CD4-positive, CD25-positive, alpha-beta regulatory T cell (primary cell): ENCODE data around the gene CRY1. TPM values are rescaled to one million over a fixed set of nuclear protein-coding genes. Genes with fewer than 3 reads are reported as not detected.
A peak's percentile ranks its signal among the peaks of the same experiment; 100 is the strongest.

Experiments used
- ATAC-seq, 2 donors: fragments of 150-1000 bp; cut with Tn5 transposase; one replicate each; pipeline ENCODE4 v1.10.0; 2021; ENCODE audit warnings: low read depth in 2 of 2, moderate number of reproducible peaks in 2 of 2, moderate library complexity in 1 of 2
- DNase-seq, 3 donors: peaks; one replicate each; pipeline versions ENCODE4 v3.0.0 to v3.0.0-alpha.2; 2012 to 2022; ENCODE audit warnings: mixed read lengths in 1 of 3
- H3K27ac ChIP-seq: one replicate; pipeline ENCODE4 v1.7.0; 2013; ENCODE audit warnings: mild to moderate bottlenecking, low read length; ENCODE audit not compliant: insufficient read depth, poor library complexity, severe bottlenecking
- H3K27me3 ChIP-seq: one replicate; pipeline ENCODE4 v1.7.0; 2013; ENCODE audit warnings: low read length; ENCODE audit not compliant: control insufficient read depth, insufficient read depth
- H3K36me3 ChIP-seq: one replicate; pipeline ENCODE4 v1.7.0; 2013; ENCODE audit warnings: mild to moderate bottlenecking, low read length, moderate library complexity; ENCODE audit not compliant: control insufficient read depth, insufficient read depth
- H3K4me1 ChIP-seq: 2 replicates; pipeline ENCODE4 v1.7.0; 2013; ENCODE audit warnings: mild to moderate bottlenecking, low read length; ENCODE audit not compliant: insufficient read depth, control insufficient read depth, poor library complexity, severe bottlenecking
- H3K4me3 ChIP-seq: one replicate; pipeline ENCODE4 v1.7.0; 2013; ENCODE audit warnings: low read depth, mild to moderate bottlenecking, low read length, moderate library complexity
- H3K9me3 ChIP-seq, 2 experiments: 1 replicate in 1 of 2; 2 replicates in 1 of 2; pipeline ENCODE4 v1.7.0; 2013; ENCODE audit warnings: low read length in 2 of 2, mild to moderate bottlenecking in 1 of 2, moderate library complexity in 1 of 2; ENCODE audit not compliant: control insufficient read depth in 2 of 2
- H3K27ac Mint-ChIP-seq, 3 donors: one replicate each; pipeline ENCODE4 v1.8.0; 2020 to 2022; ENCODE audit warnings: mild to moderate bottlenecking in 3 of 3, mixed read lengths in 3 of 3, moderate library complexity in 2 of 3
- H3K27me3 Mint-ChIP-seq: one replicate; pipeline ENCODE4 v1.8.0; 2022; ENCODE audit warnings: mild to moderate bottlenecking, mixed read lengths
- H3K36me3 Mint-ChIP-seq: one replicate; pipeline ENCODE4 v1.8.0; 2020; ENCODE audit warnings: mixed read lengths
- H3K4me1 Mint-ChIP-seq, 4 donors: one replicate each; pipeline ENCODE4 v1.8.0; 2020 to 2022; ENCODE audit warnings: mixed read lengths in 4 of 4, mild to moderate bottlenecking in 1 of 4
- H3K4me3 Mint-ChIP-seq, 4 donors: one replicate each; pipeline ENCODE4 v1.8.0; 2020 to 2022; ENCODE audit warnings: mild to moderate bottlenecking in 4 of 4, mixed read lengths in 4 of 4, moderate library complexity in 3 of 4
- H3K9me3 Mint-ChIP-seq, 7 donors: one replicate each; pipeline ENCODE4 v1.8.0; 2020 to 2022; ENCODE audit warnings: mixed read lengths in 7 of 7, mild to moderate bottlenecking in 3 of 7, moderate library complexity in 2 of 7
- polyA plus RNA-seq, 4 donors: library from polyadenylated mRNA; unstranded; fragments of 300-500 nt; fragmentation: Illumina TruSeq; gene quantifications; one replicate each; pipeline ENCODE4 v1.2.3, GENCODE V29; 2021
- total RNA-seq: library from RNA; stranded (reverse); gene quantifications from one replicate; pipeline ENCODE4 v1.2.3, GENCODE V29; 2022

Gene CRY1
- total RNA-seq, result 91.1 TPM
- polyA plus RNA-seq, result 10 to 100 TPM; 26.7 to 31.8 (median 30.8) TPM

DNA sequence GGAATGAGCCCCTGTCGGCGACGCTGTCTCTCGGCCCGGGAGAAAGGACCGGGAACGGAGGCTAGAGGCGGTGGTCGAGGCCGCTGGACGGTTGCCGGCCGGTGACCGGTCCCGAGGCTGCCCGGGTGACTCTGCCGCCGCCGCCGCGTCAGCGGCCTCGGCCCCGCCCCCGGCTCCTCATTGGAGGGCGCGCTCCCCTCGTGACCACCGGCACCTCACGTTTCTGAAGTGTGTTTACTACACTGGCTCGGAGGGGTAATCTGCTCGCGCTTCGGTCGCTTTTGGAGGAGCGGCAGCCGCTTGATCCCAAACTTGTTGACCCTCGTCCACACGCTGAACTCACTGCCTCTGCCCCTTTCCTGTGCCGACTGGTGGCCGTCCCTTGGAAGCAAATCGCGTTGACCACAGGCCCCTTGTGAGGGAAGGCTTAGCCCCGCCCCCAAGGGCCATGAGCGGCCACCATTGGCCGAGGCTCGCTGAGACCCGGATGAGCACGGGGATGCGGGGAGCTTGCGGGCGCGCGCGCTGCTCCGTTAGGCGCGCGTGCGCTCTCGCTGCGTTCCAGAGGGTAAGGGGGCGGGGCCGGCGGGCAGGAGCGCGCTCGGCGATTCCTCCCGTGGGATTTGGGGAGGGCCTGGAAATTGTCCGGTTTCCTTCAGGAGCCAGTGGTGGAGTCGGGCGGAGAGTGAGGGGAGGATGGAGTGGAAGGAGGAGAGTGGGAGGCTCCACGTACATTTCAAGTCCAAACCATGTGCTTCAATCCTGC, at the start of gene CRY1:
Gene CRY1, minus strand, starts transcription at position 133 of the 766 bp plus-strand sequence. CDS start 588 bp downstream, outside the sequence.
- ATAC-seq, result peak; percentile 82 to 86
- H3K27ac Mint-ChIP-seq, result peak within 1 kb of the TSS in 1 of 3 donors; percentile 98
- peaks cover 0 to 19% (median 6%) of the 10 kb centered on the region in 4 donors for H3K4me1 Mint-ChIP-seq

DNA sequence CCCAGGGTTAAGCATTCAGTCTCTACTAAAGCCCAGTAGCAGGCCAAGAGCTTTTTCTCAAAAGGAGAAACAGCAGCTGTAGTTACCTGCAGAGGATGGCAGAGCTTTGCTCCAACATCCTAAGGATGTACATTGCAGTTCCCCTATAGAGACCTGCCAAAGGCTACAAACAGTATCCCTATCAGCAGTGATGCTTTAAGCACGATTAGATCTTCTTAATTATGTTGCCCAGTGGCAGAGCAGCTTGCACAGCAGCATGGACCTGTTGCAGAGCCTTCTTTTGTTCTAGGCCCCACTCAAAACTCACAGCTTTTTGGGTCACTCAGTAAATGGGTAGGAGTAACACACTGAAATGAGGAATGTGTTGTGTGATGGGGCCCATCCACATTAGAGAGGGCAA, 46.4 kb upstream of the CRY1 start:
- ATAC-seq (no peak), DNase-seq (no peak)
- H3K36me3 ChIP-seq, result no peaks in the 10 kb centered on the region
- no peaks in the 10 kb centered on the region for H3K4me1 ChIP-seq
- H3K9me3 ChIP-seq, result no peaks in the 10 kb centered on the region
- H3K4me1 Mint-ChIP-seq, result no peaks in the 10 kb centered on the region
- no peak overlapping the region for H3K27ac ChIP-seq
- H3K4me3 ChIP-seq, result no peak overlapping the region
- H3K27ac Mint-ChIP-seq, result no peak overlapping the region
- H3K4me3 Mint-ChIP-seq, result no peak overlapping the region
- H3K27me3 ChIP-seq, result peaks cover 1% of the 10 kb centered on the region
- H3K36me3 Mint-ChIP-seq, result no peaks in the 10 kb centered on the region
- H3K9me3 Mint-ChIP-seq, result no peaks in the 10 kb centered on the region
- H3K27me3 Mint-ChIP-seq, result peaks cover 5% of the 10 kb centered on the region

More for the DNA sequence above, at the start of gene CRY1:
- H3K4me3 Mint-ChIP-seq, result no peak within 1 kb of the TSS
- Histone ChIP-seq H3K27me3 (no peaks in the 10 kb centered on the region), H3K4me1 (peaks cover 26% of the 10 kb centered on the region), H3K9me3 (no peaks in the 10 kb centered on the region), H3K27ac (peak within 1 kb of the TSS; percentile 99), H3K4me3 (peak within 1 kb of the TSS; percentile 100), H3K36me3 (no peaks in the 10 kb centered on the region)
- no peaks in the 10 kb centered on the region for H3K36me3 Mint-ChIP-seq
- H3K27me3 Mint-ChIP-seq, result peaks cover 13% of the 10 kb centered on the region
- peak; percentile 87 to 96 (median 95) for DNase-seq
- H3K9me3 Mint-ChIP-seq, result peaks cover 0 to 1% (median 0%) of the 10 kb centered on the region in 7 donors

DNA sequence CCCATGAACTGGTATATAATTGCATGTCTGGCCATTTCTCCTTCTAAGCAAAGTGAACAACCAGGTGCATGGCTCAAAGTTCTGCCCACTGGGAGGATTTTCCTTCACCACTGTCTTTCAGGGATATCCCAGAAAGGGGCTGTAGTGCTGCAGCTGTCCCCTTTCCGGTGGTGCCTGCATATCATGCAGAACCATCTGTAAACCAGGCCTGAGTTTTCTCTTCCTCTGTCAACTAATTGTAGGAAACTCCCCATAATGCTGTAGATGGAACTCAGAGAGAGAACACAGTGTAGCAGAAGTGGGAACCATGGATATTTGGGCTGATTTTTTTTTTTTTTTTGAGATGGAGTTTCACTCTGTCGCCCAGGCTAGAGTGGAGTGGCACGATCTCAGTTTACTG, 45.6 kb upstream of the CRY1 start:
- Mint-ChIP-seq H3K4me3 (no peak overlapping the region), H3K36me3 (no peaks in the 10 kb centered on the region), H3K4me1 (no peaks in the 10 kb centered on the region), H3K9me3 (no peaks in the 10 kb centered on the region), H3K27me3 (no peaks in the 10 kb centered on the region), H3K27ac (peak overlapping the region in 1 of 3 donors; percentile 64)
- ATAC-seq (no peak), DNase-seq (no peak)
- Histone ChIP-seq H3K4me1 (no peaks in the 10 kb centered on the region), H3K27me3 (no peaks in the 10 kb centered on the region), H3K36me3 (no peaks in the 10 kb centered on the region), H3K9me3 (no peaks in the 10 kb centered on the region), H3K27ac (no peak overlapping the region), H3K4me3 (no peak overlapping the region)

DNA sequence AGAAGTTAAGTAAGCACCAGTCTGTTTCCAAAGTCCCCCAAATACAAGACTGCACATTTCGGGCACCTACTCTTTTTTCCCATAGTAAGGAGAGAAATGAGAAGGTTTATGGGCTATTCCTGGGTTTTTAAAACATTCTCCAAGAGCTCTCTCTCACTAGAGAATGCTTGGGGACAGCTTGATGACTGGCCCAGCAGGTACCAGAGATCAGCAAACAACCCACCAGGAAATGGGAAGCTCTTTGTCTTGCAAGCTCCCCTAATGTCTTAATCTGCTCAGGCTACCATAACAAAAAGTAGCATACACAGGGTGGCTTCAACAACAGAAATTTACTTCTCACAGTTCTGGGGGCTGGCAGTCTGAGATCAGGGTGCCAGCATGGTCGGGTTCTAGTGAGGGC, 41.8 kb upstream of the CRY1 start:
- Mint-ChIP-seq H3K4me3 (no peak overlapping the region), H3K4me1 (no peaks in the 10 kb centered on the region), H3K27ac (no peak overlapping the region), H3K36me3 (no peaks in the 10 kb centered on the region), H3K9me3 (no peaks in the 10 kb centered on the region), H3K27me3 (peaks cover 8% of the 10 kb centered on the region)
- H3K4me1 ChIP-seq, result no peaks in the 10 kb centered on the region
- DNase-seq, result no peak
- no peaks in the 10 kb centered on the region for H3K9me3 ChIP-seq
- H3K27me3 ChIP-seq, result peaks cover 4% of the 10 kb centered on the region
- H3K4me3 ChIP-seq, result no peak overlapping the region
- no peak for ATAC-seq
- H3K27ac ChIP-seq, result no peak overlapping the region
- H3K36me3 ChIP-seq, result no peaks in the 10 kb centered on the region

DNA sequence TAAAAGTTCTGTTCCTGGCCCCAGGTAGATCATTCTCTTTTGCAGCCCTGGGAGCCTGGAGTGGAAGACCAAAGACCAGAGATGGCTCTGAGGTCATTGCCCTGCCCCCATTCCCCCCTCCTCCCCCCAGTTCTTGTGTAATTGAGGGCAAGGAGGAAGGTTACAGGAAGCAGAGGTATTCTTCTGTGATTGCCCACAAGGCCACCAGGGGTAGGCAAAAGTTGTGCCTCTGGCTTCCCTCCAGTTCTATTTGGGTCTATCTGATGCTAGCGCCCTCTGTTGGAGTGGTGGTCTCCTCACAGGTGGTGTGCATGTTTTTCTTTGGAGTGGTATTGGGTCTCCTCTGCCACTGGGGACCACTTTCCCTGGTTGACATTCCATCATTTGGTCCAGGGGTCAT, 41.2 kb upstream of the CRY1 start:
- peaks cover 4% of the 10 kb centered on the region for H3K27me3 ChIP-seq
- H3K4me3 Mint-ChIP-seq, result no peak overlapping the region
- no peak overlapping the region for H3K27ac ChIP-seq
- no peaks in the 10 kb centered on the region for H3K4me1 ChIP-seq
- H3K4me3 ChIP-seq, result no peak overlapping the region
- H3K27me3 Mint-ChIP-seq, result peaks cover 8% of the 10 kb centered on the region
- no peaks in the 10 kb centered on the region for H3K9me3 ChIP-seq
- no peaks in the 10 kb centered on the region for H3K36me3 ChIP-seq
- H3K36me3 Mint-ChIP-seq, result no peaks in the 10 kb centered on the region
- no peaks in the 10 kb centered on the region for H3K4me1 Mint-ChIP-seq
- H3K9me3 Mint-ChIP-seq, result no peaks in the 10 kb centered on the region
- H3K27ac Mint-ChIP-seq, result no peak overlapping the region
- DNase-seq (peak; percentile 2 to 53 (median 16)), ATAC-seq (peak; percentile 28 to 56)

DNA sequence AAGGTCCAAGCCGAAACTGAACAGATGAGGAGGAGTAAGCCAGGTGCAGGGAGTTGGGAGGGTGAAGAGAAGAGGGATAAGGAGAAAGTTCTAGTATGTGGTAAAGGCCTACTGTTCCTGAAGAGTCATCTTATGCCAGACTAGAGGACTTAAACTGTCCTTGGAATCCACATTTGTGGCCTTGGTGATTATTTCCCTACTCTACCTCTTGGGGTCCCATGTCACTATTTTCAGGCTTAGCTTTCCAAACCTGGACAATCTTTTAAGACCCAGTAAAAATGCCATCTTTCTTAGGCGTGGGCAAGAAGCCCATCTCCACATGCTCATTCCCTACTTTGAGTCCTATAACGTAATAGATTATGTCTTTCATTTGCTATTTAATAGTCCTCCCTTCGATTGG, 40.1 kb upstream of the CRY1 start:
- Histone ChIP-seq H3K27me3 (peaks cover 4% of the 10 kb centered on the region), H3K9me3 (no peaks in the 10 kb centered on the region), H3K27ac (no peak overlapping the region), H3K4me3 (no peak overlapping the region), H3K4me1 (no peaks in the 10 kb centered on the region), H3K36me3 (no peaks in the 10 kb centered on the region)
- DNase-seq (no peak), ATAC-seq (no peak)
- no peak overlapping the region for H3K4me3 Mint-ChIP-seq
- H3K27me3 Mint-ChIP-seq, result peaks cover 8% of the 10 kb centered on the region
- H3K36me3 Mint-ChIP-seq, result no peaks in the 10 kb centered on the region
- H3K9me3 Mint-ChIP-seq, result no peaks in the 10 kb centered on the region
- no peak overlapping the region for H3K27ac Mint-ChIP-seq
- H3K4me1 Mint-ChIP-seq, result no peaks in the 10 kb centered on the region

DNA sequence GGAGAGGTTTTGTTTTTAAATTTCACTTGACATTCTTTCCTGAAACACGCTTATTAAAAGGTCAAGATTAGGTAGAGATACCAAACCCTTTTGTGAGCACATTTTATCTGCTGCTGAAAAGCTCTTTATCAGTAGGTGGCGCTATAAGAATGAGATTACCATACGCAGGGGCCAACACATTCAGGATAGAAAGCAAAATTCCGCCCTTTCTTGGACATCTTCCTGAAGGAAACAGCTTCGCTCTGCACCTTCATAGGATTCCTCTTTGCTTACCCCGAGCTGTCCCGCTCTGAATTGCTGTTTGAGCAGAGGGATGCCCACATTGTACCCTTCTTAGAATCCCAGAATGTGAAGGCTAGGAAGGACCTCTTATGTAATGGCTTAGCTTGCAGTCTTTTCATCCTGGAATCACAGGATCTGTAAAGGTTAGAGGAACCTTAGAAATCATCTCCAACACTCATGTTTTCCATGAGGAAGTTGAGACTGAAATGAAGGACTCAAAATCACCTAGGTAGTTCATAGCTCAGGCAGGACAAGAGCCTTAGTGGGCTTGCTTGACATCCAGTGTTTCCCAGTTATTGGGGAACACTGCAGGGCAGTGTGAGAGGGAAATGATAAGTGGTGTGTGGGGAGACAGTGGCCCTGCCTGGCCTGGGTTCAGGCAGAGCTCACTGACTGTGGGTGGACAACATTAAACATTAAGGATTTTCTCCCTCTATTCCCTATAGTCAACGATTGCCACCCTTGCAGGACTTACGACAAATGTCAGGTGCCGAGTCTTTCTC, 38.7 kb upstream of the CRY1 start:
- Histone ChIP-seq H3K27ac (no peak overlapping the region), H3K27me3 (peaks cover 4% of the 10 kb centered on the region), H3K4me3 (no peak overlapping the region), H3K9me3 (no peaks in the 10 kb centered on the region), H3K36me3 (no peaks in the 10 kb centered on the region), H3K4me1 (no peaks in the 10 kb centered on the region)
- no peak for ATAC-seq
- Mint-ChIP-seq H3K36me3 (no peaks in the 10 kb centered on the region), H3K27me3 (peaks cover 8% of the 10 kb centered on the region), H3K27ac (no peak overlapping the region), H3K4me3 (no peak overlapping the region), H3K4me1 (no peaks in the 10 kb centered on the region), H3K9me3 (no peaks in the 10 kb centered on the region)
- peak in 2 of 3 donors; percentile 41 to 48 for DNase-seq
